HepG2 (cell line): ENCODE measurements around the gene CPT1B.

Source experiments
- KLF11 ChIP-seq: IDR thresholded peaks from 2 replicates; pipeline ENCODE4 v1.6.1; 2016; ENCODE audit warnings: missing compliant biosample characterization
- ZBTB20 ChIP-seq: sonication (generic); formaldehyde crosslinking; IDR thresholded peaks from 2 replicates; pipeline ENCODE4 v1.8.1; 2023; ENCODE audit warnings: missing genetic modification reagents, low read depth, mild to moderate bottlenecking, borderline replicate concordance
- TF ChIP-seq, protein P1 (sequence below): sonication (generic); formaldehyde crosslinking; IDR thresholded peaks from 2 replicates; pipeline ENCODE4 v1.5.1; 2020; ENCODE audit warnings: mild to moderate bottlenecking, missing genetic modification reagents

DNA sequence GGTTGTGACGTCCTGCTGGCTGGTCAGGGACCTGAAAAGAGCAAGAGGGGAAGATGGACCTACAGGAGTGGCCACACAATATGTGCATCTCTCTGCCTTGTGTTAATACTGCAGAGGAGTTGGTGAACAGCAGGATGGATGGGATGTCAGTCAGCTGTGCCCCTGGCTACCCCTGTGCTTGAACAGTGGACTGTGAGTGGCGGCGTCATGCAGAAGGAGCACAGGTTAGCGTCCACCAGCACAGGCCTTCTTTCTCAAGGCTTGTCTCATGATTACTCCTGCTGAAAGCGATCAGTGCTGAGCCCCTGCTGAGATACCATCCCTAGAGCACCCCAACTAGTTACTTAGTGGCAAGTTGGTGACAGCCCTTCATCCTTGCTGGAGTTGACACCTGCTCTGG, 8.2 kb upstream of the CPT1B start:
- TF ChIP-seq, protein P1, sequence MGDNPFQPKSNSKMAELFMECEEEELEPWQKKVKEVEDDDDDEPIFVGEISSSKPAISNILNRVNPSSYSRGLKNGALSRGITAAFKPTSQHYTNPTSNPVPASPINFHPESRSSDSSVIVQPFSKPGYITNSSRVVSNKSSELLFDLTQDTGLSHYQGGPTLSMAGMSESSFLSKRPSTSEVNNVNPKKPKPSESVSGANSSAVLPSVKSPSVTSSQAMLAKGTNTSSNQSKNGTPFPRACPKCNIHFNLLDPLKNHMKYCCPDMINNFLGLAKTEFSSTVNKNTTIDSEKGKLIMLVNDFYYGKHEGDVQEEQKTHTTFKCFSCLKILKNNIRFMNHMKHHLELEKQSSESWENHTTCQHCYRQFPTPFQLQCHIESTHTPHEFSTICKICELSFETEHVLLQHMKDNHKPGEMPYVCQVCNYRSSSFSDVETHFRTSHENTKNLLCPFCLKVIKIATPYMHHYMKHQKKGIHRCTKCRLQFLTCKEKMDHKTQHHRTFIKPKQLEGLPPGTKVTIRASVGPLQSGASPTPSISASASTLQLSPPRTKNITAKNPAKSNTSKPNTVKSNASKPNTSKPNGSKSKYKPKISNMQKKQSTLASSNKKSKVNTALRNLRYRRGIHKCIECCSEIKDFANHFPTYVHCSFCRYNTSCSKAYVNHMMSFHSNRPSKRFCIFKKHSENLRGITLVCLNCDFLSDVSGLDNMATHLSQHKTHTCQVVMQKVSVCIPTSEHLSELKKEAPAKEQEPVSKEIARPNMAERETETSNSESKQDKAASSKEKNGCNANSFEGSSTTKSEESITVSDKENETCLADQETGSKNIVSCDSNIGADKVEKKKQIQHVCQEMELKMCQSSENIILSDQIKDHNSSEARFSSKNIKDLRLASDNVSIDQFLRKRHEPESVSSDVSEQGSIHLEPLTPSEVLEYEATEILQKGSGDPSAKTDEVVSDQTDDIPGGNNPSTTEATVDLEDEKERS (CRISPR knock-in tag) = no peak
- TF ChIP-seq ZBTB20 (CRISPR knock-in tag) = no peak
- no peak for TF ChIP-seq KLF11 (CRISPR knock-in tag)
